Body of pancreas (tissue), 4 donors: ENCODE data around the gene MAP2K7.

Experiments
- CTCF ChIP-seq, 7 experiments: fragments of 450-650 bp in 4 of 7; fragments of 200-600 bp in 3 of 7; sonication (generic) in 3 of 7; IDR thresholded peaks; one replicate each; pipeline ENCODE4 v1.5.1; 2016 to 2019; ENCODE audit warnings: antibody characterized with exemption in 7 of 7
- POLR2A ChIP-seq, 3 donors: fragments of 450-650 bp; IDR thresholded peaks; one replicate each; pipeline ENCODE4 v1.6.1; 2016; ENCODE audit warnings: antibody characterized with exemption in 3 of 3, mild to moderate bottlenecking in 2 of 3

- TF ChIP-seq CTCF (IDR thresholded peaks at IDR 0.05) (no peak), POLR2A (IDR thresholded peaks at IDR 0.05) (no peak)
These were observed 20.6 kb upstream of the MAP2K7 start for GRCh38 chr19:7883105-7883504.
